HG02938 (cell line): ENCODE measurements around the gene SLC39A9.
"Not testable (repeated sequence)": the region's sequence is repeated elsewhere in the genome, so short reads cannot be mapped to it uniquely, and the experiment has no call there.

ENCODE experiments used
- ATAC-seq: cut with Tn5 transposase; IDR thresholded peaks from one replicate; pipeline ENCODE4 v1.9.1; 2021; ENCODE audit warnings: mild to moderate bottlenecking, moderate library complexity; ENCODE audit not compliant: unreplicated experiment

The SLC39A9 gene

DNA sequence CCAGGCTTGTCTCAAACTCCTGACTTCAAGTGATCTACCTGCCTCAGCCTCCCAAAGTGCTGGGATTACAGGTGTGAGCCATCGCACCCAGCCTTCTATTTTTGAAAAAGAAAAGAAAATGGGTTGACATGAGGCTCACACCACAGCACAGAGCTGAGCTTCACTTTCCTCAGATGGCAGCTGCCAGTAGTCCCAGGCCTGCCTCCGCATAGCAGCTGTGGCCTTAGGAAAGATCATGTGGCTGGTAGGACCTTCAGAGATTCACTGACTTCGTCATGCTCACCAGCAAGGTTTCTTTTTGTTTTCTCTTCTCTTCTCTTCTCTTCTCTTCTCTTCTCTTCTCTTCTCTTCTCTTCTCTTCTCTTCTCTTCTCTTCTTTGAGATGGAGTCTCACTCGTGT, 99.8 kb downstream of the SLC39A9 start:
- ATAC-seq, result not testable (repeated sequence)

DNA sequence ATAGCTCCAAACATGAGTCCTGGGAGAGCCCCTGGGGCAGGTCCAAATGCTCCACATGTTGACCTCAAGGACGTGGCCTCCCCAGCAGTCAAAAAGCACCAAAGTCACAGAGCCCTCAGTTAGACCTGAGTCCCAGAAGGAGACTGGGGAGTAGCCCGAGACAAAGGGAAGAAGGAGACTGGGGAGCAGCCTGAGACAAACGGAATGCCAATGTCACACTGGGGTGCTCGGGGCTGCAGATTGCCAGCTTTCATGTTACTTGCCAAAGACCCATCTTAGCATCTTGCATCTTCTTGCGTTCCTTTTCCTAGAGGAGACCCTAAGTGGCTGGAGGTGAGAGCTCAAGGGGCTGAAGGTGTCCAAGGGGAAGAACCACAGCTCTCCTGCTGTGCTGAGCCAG, 100.9 kb downstream of the SLC39A9 start:
- ATAC-seq, result no peak

DNA sequence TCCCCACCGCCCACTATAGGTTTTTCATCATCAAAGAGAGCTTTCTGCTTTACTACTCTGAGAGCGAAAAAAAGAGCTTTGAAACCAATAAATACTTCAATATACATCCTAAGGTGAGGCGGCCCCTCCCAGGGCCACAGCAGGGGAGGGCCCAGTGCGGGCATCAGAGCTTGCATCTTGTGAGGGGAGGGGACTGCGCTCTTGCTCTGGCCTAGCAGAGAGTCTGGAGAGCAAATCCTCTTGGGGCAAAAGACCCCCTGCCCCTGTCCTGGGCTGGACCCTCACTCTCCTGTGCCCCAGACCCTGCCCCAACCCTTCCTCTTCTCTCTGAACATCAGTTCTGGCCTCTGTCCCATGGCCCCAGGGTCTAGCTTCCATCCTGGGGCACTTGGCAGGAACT, 101.6 kb downstream of the SLC39A9 start:
- no peak for ATAC-seq

DNA sequence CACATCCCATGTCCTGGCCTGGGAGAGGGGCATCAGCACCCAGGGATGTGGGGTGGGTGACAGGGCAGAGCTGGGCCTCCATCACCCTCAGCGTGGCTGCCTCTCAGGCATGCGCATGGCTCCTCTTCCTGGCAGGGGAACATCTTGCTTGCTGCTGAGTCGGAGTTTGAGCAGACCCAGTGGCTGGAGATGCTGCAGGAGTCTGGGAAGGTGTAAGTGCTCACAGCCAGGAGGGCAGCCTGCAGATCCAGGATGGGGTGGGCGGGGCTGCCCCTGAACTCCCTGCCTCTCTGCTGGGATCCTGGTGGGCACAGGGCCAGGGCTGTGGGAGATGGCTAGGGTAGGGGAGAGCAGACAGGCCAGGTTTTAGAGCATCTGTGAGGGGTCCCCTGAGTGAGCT, 102.2 kb downstream of the SLC39A9 start:
- ATAC-seq, result no peak

DNA sequence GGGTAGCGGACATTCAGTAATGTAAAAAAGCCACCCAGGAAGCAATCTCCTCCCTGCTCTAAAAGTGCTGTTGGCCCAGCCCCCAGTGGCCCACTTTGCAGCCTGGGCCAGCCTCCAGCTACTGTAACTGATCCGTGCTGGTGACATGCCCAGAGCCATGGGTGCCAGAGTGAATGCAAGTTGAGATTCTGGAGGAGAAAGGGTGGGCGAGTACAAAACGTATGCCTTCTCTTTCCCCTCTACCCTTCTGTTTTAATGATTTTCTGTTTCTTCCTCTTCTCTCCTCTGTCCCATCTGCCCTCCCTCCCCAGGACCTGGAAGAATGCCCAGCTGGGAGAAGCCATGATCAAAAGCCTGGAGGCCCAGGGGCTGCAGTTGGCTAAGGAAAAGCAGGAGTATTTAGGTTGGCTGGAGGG, 102.9 kb downstream of the SLC39A9 start:
- no peak for ATAC-seq

DNA sequence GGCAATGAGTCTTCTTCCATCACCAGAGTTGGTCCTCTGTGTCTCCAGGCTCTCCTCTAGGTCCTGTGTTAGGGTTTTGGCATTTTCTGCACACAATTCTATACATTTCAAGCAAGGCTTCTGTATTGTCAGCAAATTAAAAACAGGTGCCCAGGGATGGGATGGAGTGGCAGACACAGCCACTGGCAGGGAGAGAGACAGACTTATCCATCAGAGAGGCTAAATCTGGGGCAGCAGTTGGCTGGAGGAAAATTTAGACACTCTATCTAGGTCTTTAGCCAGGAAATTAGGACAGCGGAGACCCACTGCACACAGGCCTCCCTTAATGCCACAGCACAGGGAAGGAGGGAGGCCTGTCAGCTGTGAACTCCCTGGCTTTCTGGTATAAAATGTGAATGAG, 106.3 kb downstream of the SLC39A9 start:
- ATAC-seq, result no peak

DNA sequence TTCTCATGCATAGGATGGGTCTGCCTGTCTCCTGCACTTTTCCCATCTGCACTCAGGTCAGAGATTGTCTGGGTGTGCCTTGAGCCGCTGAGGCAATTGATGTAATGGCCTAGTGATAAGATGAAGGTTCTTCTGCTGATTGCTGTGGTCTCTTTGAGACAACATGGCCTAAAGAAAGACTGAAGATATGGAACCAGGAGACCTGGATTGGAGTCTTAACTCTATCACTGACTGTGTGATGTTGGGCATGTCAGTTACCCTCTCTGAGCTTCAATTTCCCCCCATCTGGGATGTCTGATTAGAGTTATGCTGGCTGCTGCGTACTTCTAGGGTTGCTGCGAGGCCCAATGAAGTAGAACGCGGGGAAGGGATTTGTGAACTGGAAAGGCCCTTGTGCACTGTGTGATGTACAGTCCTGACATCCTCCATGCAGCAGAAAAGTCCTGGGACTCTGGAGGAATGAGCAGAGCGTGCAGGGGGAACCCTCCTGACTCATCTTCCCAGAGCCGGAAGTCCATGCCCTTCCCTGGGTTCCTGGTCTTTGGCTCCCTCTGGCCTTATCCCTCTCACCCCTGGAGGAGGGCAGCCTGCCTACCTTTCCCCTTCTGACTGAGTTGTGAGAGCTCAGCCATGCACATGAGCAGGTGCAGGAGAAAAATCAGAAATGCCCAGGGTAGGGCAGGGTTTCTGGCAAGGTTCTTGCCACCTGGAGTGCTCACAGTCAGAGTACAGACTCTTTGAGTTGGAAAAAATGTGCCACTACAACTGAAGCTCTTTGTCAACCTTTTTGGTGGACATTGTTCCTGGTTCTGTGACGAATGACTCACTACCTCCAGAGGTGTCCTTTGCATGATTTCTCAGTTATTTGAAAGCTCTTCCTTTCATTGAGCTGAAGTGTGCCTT, 107.1 kb downstream of the SLC39A9 start:
- ATAC-seq, result no peak

DNA sequence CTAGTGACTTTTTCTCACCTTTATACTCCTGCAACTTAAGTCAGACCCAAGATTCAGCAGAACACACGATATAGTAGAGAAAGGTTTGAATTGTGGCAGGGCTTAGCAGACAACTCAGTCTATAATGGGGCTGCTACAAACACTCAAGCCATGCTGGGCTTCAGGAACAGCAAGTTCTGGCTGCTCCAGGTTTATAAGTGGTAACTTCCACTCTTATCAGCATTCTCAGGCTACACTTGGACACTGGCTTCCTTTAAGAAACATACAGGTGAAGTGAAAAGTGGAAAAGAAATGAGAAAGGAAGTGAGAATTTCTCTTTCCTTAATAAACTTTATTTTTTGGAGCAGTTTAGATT, 107.7 kb downstream of the SLC39A9 start:
- no peak for ATAC-seq
